ENCODE data around the gene KRTAP10-3. TPM values are rescaled to one million over a fixed set of nuclear protein-coding genes. Genes with fewer than 3 reads are reported as not detected.

Gene KRTAP10-3
- total RNA-seq, 2 experiments from 2014 or later: not detected

Other genes with a start within 250 kb of the KRTAP10-3 start
- 10 to 100 TPM; 14.2 to 15.5 TPM for gene CFAP410, start 219.4 kb downstream of the KRTAP10-3 start, total RNA-seq
- 10 to 100 TPM; 13.7 to 14.8 TPM for gene TRPM2, start 205.2 kb downstream of the KRTAP10-3 start, total RNA-seq
- gene LRRC3, start 103.3 kb downstream of the KRTAP10-3 start, total RNA-seq: 1 to 10 TPM; 3.7 to 3.8 TPM
- not detected for gene KRTAP10-1, start 18.6 kb downstream of the KRTAP10-3 start, total RNA-seq
- gene KRTAP10-2, start 7.3 kb downstream of the KRTAP10-3 start, total RNA-seq: not detected
- not detected for gene KRTAP10-4, start 14.9 kb upstream of the KRTAP10-3 start, total RNA-seq
- gene KRTAP10-5, start 21.8 kb upstream of the KRTAP10-3 start, total RNA-seq: not detected
- not detected for gene KRTAP10-6, start 33.7 kb upstream of the KRTAP10-3 start, total RNA-seq
- not detected for gene KRTAP10-7, start 41.8 kb upstream of the KRTAP10-3 start, total RNA-seq
- gene KRTAP10-8, start 53.3 kb upstream of the KRTAP10-3 start, total RNA-seq: not detected
- not detected for gene KRTAP10-9, start 68.3 kb upstream of the KRTAP10-3 start, total RNA-seq
- not detected for gene KRTAP10-10, start 78.6 kb upstream of the KRTAP10-3 start, total RNA-seq
- gene KRTAP10-11, start 87.6 kb upstream of the KRTAP10-3 start, total RNA-seq: not detected
- not detected for gene KRTAP12-4, start 95.9 kb upstream of the KRTAP10-3 start, total RNA-seq
- not detected for gene KRTAP12-3, start 99.1 kb upstream of the KRTAP10-3 start, total RNA-seq
- gene KRTAP12-2, start 108.1 kb upstream of the KRTAP10-3 start, total RNA-seq: not detected
- gene KRTAP12-1, start 123.4 kb upstream of the KRTAP10-3 start, total RNA-seq: not detected
- gene KRTAP10-12, start 138.4 kb upstream of the KRTAP10-3 start, total RNA-seq: not detected
- gene TSPEAR, start 152.8 kb upstream of the KRTAP10-3 start, total RNA-seq: not detected
- gene UBE2G2, start 243.0 kb upstream of the KRTAP10-3 start, total RNA-seq: 10 to 100 TPM; 70.7 to 74.0 TPM